ENCODE data around the gene LMO2.
"Not testable (repeated sequence)": the region's sequence is repeated elsewhere in the genome, so short reads cannot be mapped to it uniquely, and the experiment has no call there.

LMO2 gene

GRCh38 chr11:33891714-33892327 lies at the start of gene LMO2:
TSS of gene LMO2 (minus strand) at chr11:33892076. CDS start at chr11:33869716, 22,360 bp downstream.
- no peak for DNase-seq (ENCODE audit: low read depth in 2 of 2, low spot score in 1 of 2)

GRCh38 chr11:33940538-33940815 lies 48.6 kb upstream of the LMO2 start:
- DNase-seq (ENCODE audit: low read depth in 2 of 2, low spot score in 1 of 2) = no peak

GRCh38 chr11:33936725-33937604 lies 45.1 kb upstream of the LMO2 start:
- no peak for DNase-seq (ENCODE audit: low read depth in 2 of 2, low spot score in 1 of 2)

- DNase-seq (ENCODE audit: low read depth in 2 of 2, low spot score in 1 of 2) = no peak
These were observed 43.9 kb upstream of the LMO2 start for GRCh38 chr11:33935461-33936456.

- DNase-seq (ENCODE audit: low read depth in 2 of 2, low spot score in 1 of 2) = no peak
These were observed 43.1 kb upstream of the LMO2 start for GRCh38 chr11:33935005-33935404.

GRCh38 chr11:33934450-33934849 lies 42.6 kb upstream of the LMO2 start:
- no peak for DNase-seq (ENCODE audit: low read depth in 2 of 2, low spot score in 1 of 2)

- no peak for DNase-seq (ENCODE audit: low read depth in 2 of 2, low spot score in 1 of 2)
These were observed 41.7 kb upstream of the LMO2 start for GRCh38 chr11:33933602-33934001.

GRCh38 chr11:33932721-33933120 lies 40.8 kb upstream of the LMO2 start:
- no peak for DNase-seq (ENCODE audit: low read depth in 2 of 2, low spot score in 1 of 2)

GRCh38 chr11:33931739-33932366 lies 40.0 kb upstream of the LMO2 start:
- not testable (repeated sequence) for DNase-seq (ENCODE audit: low read depth in 2 of 2, low spot score in 1 of 2)

- DNase-seq (ENCODE audit: low read depth in 2 of 2, low spot score in 1 of 2) = no peak
These were observed 39.2 kb upstream of the LMO2 start for GRCh38 chr11:33931067-33931466.

- DNase-seq (ENCODE audit: low read depth in 2 of 2, low spot score in 1 of 2) = no peak
These were observed 38.6 kb upstream of the LMO2 start for GRCh38 chr11:33930317-33931021.

- no peak for DNase-seq (ENCODE audit: low read depth in 2 of 2, low spot score in 1 of 2)
These were observed 36.7 kb upstream of the LMO2 start for GRCh38 chr11:33928564-33928963.

GRCh38 chr11:33926671-33927552 lies 35.0 kb upstream of the LMO2 start:
- DNase-seq (ENCODE audit: low read depth in 2 of 2, low spot score in 1 of 2) = no peak

- no peak for DNase-seq (ENCODE audit: low read depth in 2 of 2, low spot score in 1 of 2)
These were observed 32.5 kb upstream of the LMO2 start for GRCh38 chr11:33924341-33924740.

- no peak for DNase-seq (ENCODE audit: low read depth in 2 of 2, low spot score in 1 of 2)
These were observed 31.8 kb upstream of the LMO2 start for GRCh38 chr11:33923626-33924025.

- DNase-seq (ENCODE audit: low read depth in 2 of 2, low spot score in 1 of 2) = no peak
These were observed 29.1 kb upstream of the LMO2 start for GRCh38 chr11:33920838-33921613.

GRCh38 chr11:33919645-33920044 lies 27.8 kb upstream of the LMO2 start:
- DNase-seq (ENCODE audit: low read depth in 2 of 2, low spot score in 1 of 2) = no peak

- not testable (repeated sequence) for DNase-seq (ENCODE audit: low read depth in 2 of 2, low spot score in 1 of 2)
These were observed 25.5 kb upstream of the LMO2 start for GRCh38 chr11:33917402-33917801.

GRCh38 chr11:33916736-33917135 lies 24.9 kb upstream of the LMO2 start:
- DNase-seq (ENCODE audit: low read depth in 2 of 2, low spot score in 1 of 2) = no peak
